Measurements from ENCODE around the gene DOK6.

Gene DOK6

GRCh38 chr18:69689121-69689759, 288.6 kb downstream of the DOK6 start:
- no peak overlapping the region for H3K4me3 ChIP-seq (ENCODE audit: low read depth, low read length)
- DNase-seq: no peak
- in situ Hi-C loops (cut with HindIII; ENCODE audit: low pct_ligation_motif_present, low sequenced_read_pairs): no loop called here
- no peaks in the 10 kb centered on the region for H3K27me3 ChIP-seq (replicated peaks)
- no peak overlapping the region for H3K27ac ChIP-seq
- no peaks in the 10 kb centered on the region for H3K36me3 ChIP-seq (replicated peaks)
- no peak for TF ChIP-seq CTCF (IDR thresholded peaks at IDR 0.05; ENCODE audit: low read depth, low read length, missing control alignments)

- DNase-seq: no peak
- in situ Hi-C loops (cut with HindIII; ENCODE audit: low pct_ligation_motif_present, low sequenced_read_pairs): no loop called here
- TF ChIP-seq CTCF (IDR thresholded peaks at IDR 0.05; ENCODE audit: low read depth, low read length, missing control alignments): no peak
- no peak overlapping the region for H3K4me3 ChIP-seq (ENCODE audit: low read depth, low read length)
- H3K27me3 ChIP-seq (replicated peaks): no peaks in the 10 kb centered on the region
- H3K27ac ChIP-seq: no peak overlapping the region
- H3K36me3 ChIP-seq (replicated peaks): no peaks in the 10 kb centered on the region
Observed at GRCh38 chr18:69691008-69691760, 290.5 kb downstream of the DOK6 start.

- H3K36me3 ChIP-seq (replicated peaks): no peaks in the 10 kb centered on the region
- no peak for TF ChIP-seq CTCF (IDR thresholded peaks at IDR 0.05; ENCODE audit: low read depth, low read length, missing control alignments)
- no peak overlapping the region for H3K4me3 ChIP-seq (ENCODE audit: low read depth, low read length)
- H3K27me3 ChIP-seq (replicated peaks): no peaks in the 10 kb centered on the region
- DNase-seq: no peak
- H3K27ac ChIP-seq: no peak overlapping the region
- in situ Hi-C loops (cut with HindIII; ENCODE audit: low pct_ligation_motif_present, low sequenced_read_pairs): no loop called here
Observed at GRCh38 chr18:69697069-69697468, 296.4 kb downstream of the DOK6 start.

- TF ChIP-seq CTCF (IDR thresholded peaks at IDR 0.05; ENCODE audit: low read depth, low read length, missing control alignments): no peak
- H3K4me3 ChIP-seq (ENCODE audit: low read depth, low read length): no peak overlapping the region
Observed at GRCh38 chr18:69697689-69698088, 297.0 kb downstream of the DOK6 start.

GRCh38 chr18:69701305-69701704, 300.6 kb downstream of the DOK6 start:
- no peak for TF ChIP-seq CTCF (IDR thresholded peaks at IDR 0.05; ENCODE audit: low read depth, low read length, missing control alignments)
- Histone ChIP-seq H3K4me3 (ENCODE audit: low read depth, low read length) (no peak overlapping the region), H3K27me3 (replicated peaks) (no peaks in the 10 kb centered on the region), H3K27ac (no peak overlapping the region), H3K36me3 (replicated peaks) (no peaks in the 10 kb centered on the region)
- in situ Hi-C loops (cut with HindIII; ENCODE audit: low pct_ligation_motif_present, low sequenced_read_pairs): no loop called here
- DNase-seq: no peak

More at GRCh38 chr18:69697689-69698088, 297.0 kb downstream of the DOK6 start:
- no peak for DNase-seq
- in situ Hi-C loops (cut with HindIII; ENCODE audit: low pct_ligation_motif_present, low sequenced_read_pairs): no loop called here
- Histone ChIP-seq H3K27ac (no peak overlapping the region), H3K36me3 (replicated peaks) (no peaks in the 10 kb centered on the region), H3K27me3 (replicated peaks) (no peaks in the 10 kb centered on the region)

Data from brain microvascular endothelial cell (primary cell).